Measurements from ENCODE around the gene PRSS33.

DNA sequence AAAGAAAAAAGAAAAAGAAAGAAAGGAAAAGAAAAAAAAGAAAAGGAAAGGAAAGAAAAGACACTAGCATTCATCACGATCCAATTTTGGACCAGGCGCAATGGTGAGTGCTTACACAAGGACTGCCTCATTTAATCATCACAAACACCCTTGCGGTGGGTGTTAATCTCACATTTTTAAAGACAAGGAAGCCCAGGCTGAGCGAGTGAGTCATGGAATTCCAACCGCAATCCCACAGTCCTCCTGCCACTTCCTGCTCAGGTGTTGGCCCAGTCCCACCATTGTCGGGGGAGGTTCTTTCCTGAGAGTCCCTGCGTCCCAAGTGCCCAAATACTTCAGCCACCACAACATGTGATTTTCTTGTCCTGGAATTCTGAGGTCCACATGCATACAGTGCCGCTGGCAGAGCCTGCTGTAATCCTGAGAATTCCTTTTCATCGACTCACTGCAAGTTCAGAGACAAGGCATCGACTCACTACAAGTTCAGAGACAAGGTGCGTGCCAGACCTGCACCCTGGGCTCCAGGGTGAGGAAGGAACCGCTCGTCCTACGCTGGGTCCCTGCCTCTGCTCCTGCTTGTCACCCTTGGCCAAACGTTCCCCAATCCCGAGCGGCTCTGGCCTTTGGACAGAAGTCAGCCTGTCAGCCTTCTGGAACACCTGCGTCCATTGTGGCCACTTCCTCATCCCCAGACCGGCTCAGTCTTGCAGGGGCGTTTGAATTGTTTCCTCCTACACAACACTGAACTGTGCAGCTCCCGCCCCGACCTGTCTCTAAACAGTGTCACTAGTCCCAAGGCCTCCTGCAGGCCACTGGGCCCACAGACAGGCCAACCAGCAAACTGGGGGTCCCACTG is 48.5 kb upstream of the PRSS33 start:
- TF ChIP-seq, protein P1, sequence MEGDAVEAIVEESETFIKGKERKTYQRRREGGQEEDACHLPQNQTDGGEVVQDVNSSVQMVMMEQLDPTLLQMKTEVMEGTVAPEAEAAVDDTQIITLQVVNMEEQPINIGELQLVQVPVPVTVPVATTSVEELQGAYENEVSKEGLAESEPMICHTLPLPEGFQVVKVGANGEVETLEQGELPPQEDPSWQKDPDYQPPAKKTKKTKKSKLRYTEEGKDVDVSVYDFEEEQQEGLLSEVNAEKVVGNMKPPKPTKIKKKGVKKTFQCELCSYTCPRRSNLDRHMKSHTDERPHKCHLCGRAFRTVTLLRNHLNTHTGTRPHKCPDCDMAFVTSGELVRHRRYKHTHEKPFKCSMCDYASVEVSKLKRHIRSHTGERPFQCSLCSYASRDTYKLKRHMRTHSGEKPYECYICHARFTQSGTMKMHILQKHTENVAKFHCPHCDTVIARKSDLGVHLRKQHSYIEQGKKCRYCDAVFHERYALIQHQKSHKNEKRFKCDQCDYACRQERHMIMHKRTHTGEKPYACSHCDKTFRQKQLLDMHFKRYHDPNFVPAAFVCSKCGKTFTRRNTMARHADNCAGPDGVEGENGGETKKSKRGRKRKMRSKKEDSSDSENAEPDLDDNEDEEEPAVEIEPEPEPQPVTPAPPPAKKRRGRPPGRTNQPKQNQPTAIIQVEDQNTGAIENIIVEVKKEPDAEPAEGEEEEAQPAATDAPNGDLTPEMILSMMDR (IDR thresholded peaks at IDR 0.05 in 8 of 11, conservative IDR thresholded peaks at IDR 0.05 in 3 of 11), result no peak
- no peak for TF ChIP-seq POLR2A (IDR thresholded peaks at IDR 0.05)

All from spleen (tissue), 7 donors.